Liver (tissue), 9 donors: ENCODE measurements around the gene KCNIP4. TPM values are rescaled to one million over a fixed set of nuclear protein-coding genes. Genes with fewer than 3 reads are reported as not detected.

ENCODE experiments used
- DNase-seq: peaks from one replicate; pipeline ENCODE4 v3.0.0-alpha.2; 2017; ENCODE audit warnings: low spot score
- H3K27ac ChIP-seq, 2 donors: one replicate each; pipeline ENCODE4 v1.7.0; 2013; ENCODE audit warnings: inconsistent platforms in 2 of 2, low read length in 2 of 2, control low read depth in 1 of 2, low read depth in 1 of 2, mild to moderate bottlenecking in 1 of 2
- H3K27me3 ChIP-seq, 4 donors: one replicate each; pipeline versions ENCODE4 v1.6.1 to v1.7.0; 2013; ENCODE audit warnings: low read length in 3 of 4, inconsistent platforms in 1 of 4, mild to moderate bottlenecking in 1 of 4, moderate library complexity in 1 of 4; ENCODE audit not compliant: control insufficient read depth in 4 of 4, insufficient read depth in 4 of 4
- H3K36me3 ChIP-seq, 4 donors: one replicate each; pipeline versions ENCODE4 v1.6.1 to v1.7.0; 2013; ENCODE audit warnings: low read length in 3 of 4, mild to moderate bottlenecking in 3 of 4, low read depth in 1 of 4, moderate library complexity in 1 of 4; ENCODE audit not compliant: control insufficient read depth in 4 of 4, insufficient read depth in 3 of 4
- H3K4me1 ChIP-seq, 4 donors: one replicate each; pipeline versions ENCODE4 v1.6.1 to v1.7.0; 2013; ENCODE audit warnings: low read length in 3 of 4, mild to moderate bottlenecking in 3 of 4, moderate library complexity in 1 of 4; ENCODE audit not compliant: control insufficient read depth in 4 of 4, insufficient read depth in 4 of 4
- H3K4me3 ChIP-seq, 3 donors: one replicate each; pipeline versions ENCODE4 v1.6.1 to v1.7.0; 2013; ENCODE audit warnings: low read length in 3 of 3, control low read depth in 1 of 3, low read depth in 1 of 3, mild to moderate bottlenecking in 1 of 3
- H3K9ac ChIP-seq, 2 donors: one replicate each; pipeline ENCODE4 v1.7.0; 2013; ENCODE audit warnings: low read length in 2 of 2, mild to moderate bottlenecking in 2 of 2, moderate library complexity in 2 of 2, control low read depth in 1 of 2, low read depth in 1 of 2
- H3K9me3 ChIP-seq, 4 donors: one replicate each; pipeline versions ENCODE4 v1.6.1 to v1.7.0; 2013; ENCODE audit warnings: low read length in 3 of 4; ENCODE audit not compliant: control insufficient read depth in 4 of 4
- ATF3 ChIP-seq: IDR thresholded peaks from 2 replicates; pipeline ENCODE4 v1.6.1; 2016; ENCODE audit warnings: antibody characterized with exemption
- CTCF ChIP-seq: fragments of 150-350 bp; IDR thresholded peaks from 2 replicates; pipeline ENCODE4 v1.5.1; 2017; ENCODE audit warnings: improper control_type of control experiment, low read depth, low read length; ENCODE audit not compliant: missing input control
- EGR1 ChIP-seq, 2 donors: IDR thresholded peaks; 2 replicates each; pipeline ENCODE4 v1.6.1; 2016 to 2018; ENCODE audit warnings: antibody characterized with exemption in 2 of 2, low read depth in 2 of 2
- FOXA1 ChIP-seq: IDR thresholded peaks from 2 replicates; pipeline ENCODE4 v1.6.1; 2016; ENCODE audit warnings: antibody characterized with exemption
- FOXA2 ChIP-seq: IDR thresholded peaks from 2 replicates; pipeline ENCODE4 v1.6.1; 2016; ENCODE audit warnings: antibody characterized with exemption
- GABPA ChIP-seq, 2 donors: IDR thresholded peaks in 1 of 2; conservative IDR thresholded peaks in 1 of 2; 2 replicates each; pipeline ENCODE4 v1.6.1; 2016; ENCODE audit warnings: antibody characterized with exemption in 2 of 2, mild to moderate bottlenecking in 1 of 2, moderate library complexity in 1 of 2
- HNF4A ChIP-seq, 2 donors: conservative IDR thresholded peaks; 2 replicates each; pipeline ENCODE4 v1.6.1; 2016; ENCODE audit warnings: antibody characterized with exemption in 2 of 2, mild to moderate bottlenecking in 2 of 2
- HNF4G ChIP-seq: IDR thresholded peaks from 2 replicates; pipeline ENCODE4 v1.6.1; 2016; ENCODE audit warnings: antibody characterized with exemption
- JUND ChIP-seq, 2 donors: IDR thresholded peaks; 2 replicates each; pipeline ENCODE4 v1.6.1; 2016; ENCODE audit warnings: antibody characterized with exemption in 2 of 2
- MAX ChIP-seq: IDR thresholded peaks from 2 replicates; pipeline ENCODE4 v1.6.1; 2016; ENCODE audit warnings: antibody characterized with exemption
- NR2F2 ChIP-seq: IDR thresholded peaks from 2 replicates; pipeline ENCODE4 v1.6.1; 2016; ENCODE audit warnings: antibody characterized with exemption
- RAD21 ChIP-seq, 2 donors: IDR thresholded peaks; 2 replicates each; pipeline ENCODE4 v1.6.1; 2016; ENCODE audit warnings: antibody characterized with exemption in 2 of 2, mild to moderate bottlenecking in 2 of 2
- REST ChIP-seq: IDR thresholded peaks from 2 replicates; pipeline ENCODE4 v1.6.1; 2016; ENCODE audit warnings: antibody characterized with exemption, mild to moderate bottlenecking
- RXRA ChIP-seq, 2 donors: IDR thresholded peaks; 2 replicates each; pipeline ENCODE4 v1.6.1; 2017 to 2018; ENCODE audit warnings: antibody characterized with exemption in 2 of 2, mild to moderate bottlenecking in 1 of 2
- SP1 ChIP-seq: IDR thresholded peaks from 2 replicates; pipeline ENCODE4 v1.6.1; 2018; ENCODE audit warnings: antibody characterized with exemption, mild to moderate bottlenecking
- TAF1 ChIP-seq: conservative IDR thresholded peaks from 2 replicates; pipeline ENCODE4 v1.6.1; 2016; ENCODE audit warnings: antibody characterized with exemption, mild to moderate bottlenecking
- YY1 ChIP-seq: IDR thresholded peaks from 2 replicates; pipeline ENCODE4 v1.6.1; 2016; ENCODE audit warnings: antibody characterized with exemption, mild to moderate bottlenecking
- ZBTB33 ChIP-seq: IDR thresholded peaks from 2 replicates; pipeline ENCODE4 v1.6.1; 2016; ENCODE audit warnings: antibody characterized with exemption
- WGBS: extraction: QIAGEN DNeasy Blood & Tissue Kit; methylation state at CpG from one replicate; pipeline ENCODE4 v1.1.7; 2013; 5-methylcytosine and 5-hydroxymethylcytosine counted together
- polyA plus RNA-seq, 2 donors: library from polyadenylated mRNA; stranded (reverse) in 1 of 2; unstranded in 1 of 2; fragments of 200-250 nt in 1 of 2; fragments of >200 nt in 1 of 2; fragmentation: Nextera tagmentation in 1 of 2; extraction: Ambion mirVana in 1 of 2; gene quantifications; one replicate each; pipeline versions ENCODE4 v1.2.1 to v1.2.3, GENCODE V29; 2013 to 2015
- total RNA-seq, 2 donors: library from RNA; depleted of rRNA; stranded (reverse); fragments of >200 nt; gene quantifications; one replicate each; pipeline ENCODE4 v1.2.3, GENCODE V29; 2014
- donor health status: healthy.
- donor health status: healthy.
- donor health status: healthy.
- donor health status: healthy.
- donor health status: healthy.

Gene KCNIP4
- total and polyA plus RNA-seq, 4 donors, result 0.08 to 0.14 TPM; not detected in 2

- TF ChIP-seq FOXA2 (no peak), CTCF (no peak), RAD21 (IDR thresholded peaks at IDR 0.05) (no peak), MAX (no peak), TAF1 (no peak), SP1 (no peak), JUND (IDR thresholded peaks at IDR 0.05) (no peak), YY1 (no peak), HNF4A (conservative IDR thresholded peaks at IDR 0.05) (no peak), ATF3 (no peak), NR2F2 (no peak), RXRA (IDR thresholded peaks at IDR 0.05) (no peak), GABPA (IDR thresholded peaks at IDR 0.05 in 1 of 2, conservative IDR thresholded peaks at IDR 0.05 in 1 of 2) (no peak), EGR1 (IDR thresholded peaks at IDR 0.05; ENCODE audit: low read depth in 2 of 2) (no peak), ZBTB33 (no peak), FOXA1 (no peak), REST (no peak), HNF4G (no peak)
Measured at GRCh38 chr4:21652508-21653231, 295.9 kb downstream of the KCNIP4 start.

More at GRCh38 chr4:21652508-21653231, 295.9 kb downstream of the KCNIP4 start:
- H3K4me1 ChIP-seq, result no peaks in the 10 kb centered on the region
- H3K27ac ChIP-seq, result no peak overlapping the region
- DNase-seq, result no peak
- no peaks in the 10 kb centered on the region for H3K9me3 ChIP-seq
- H3K27me3 ChIP-seq, result no peaks in the 10 kb centered on the region
- H3K4me3 ChIP-seq, result no peak overlapping the region
- 81% methylated on average over 3 of the region's 3 CpGs for WGBS
- no peak overlapping the region for H3K9ac ChIP-seq
- H3K36me3 ChIP-seq, result no peaks in the 10 kb centered on the region
